Glutamatergic neuron (in vitro differentiated cells): Measurements from ENCODE around the gene OR2T8. TPM values are rescaled to one million over a fixed set of nuclear protein-coding genes. Genes with fewer than 3 reads are reported as not detected.

ENCODE experiments used
- DNase-seq: peaks from one replicate; pipeline ENCODE4 v3.0.0; 2022
- H3K27ac Mint-ChIP-seq: one replicate; pipeline ENCODE4 v1.8.0; 2020; ENCODE audit warnings: mild to moderate bottlenecking, mixed read lengths, inconsistent platforms; ENCODE audit not compliant: unreplicated experiment
- H3K27me3 Mint-ChIP-seq: one replicate; pipeline ENCODE4 v1.8.0; 2020; ENCODE audit warnings: mild to moderate bottlenecking, moderate library complexity, mixed read lengths, inconsistent platforms; ENCODE audit not compliant: unreplicated experiment
- H3K36me3 Mint-ChIP-seq: one replicate; pipeline ENCODE4 v1.8.0; 2020; ENCODE audit warnings: mild to moderate bottlenecking, mixed read lengths, inconsistent platforms; ENCODE audit not compliant: unreplicated experiment
- H3K4me1 Mint-ChIP-seq: one replicate; pipeline ENCODE4 v1.8.0; 2020; ENCODE audit warnings: mild to moderate bottlenecking, low read depth, mixed read lengths, inconsistent platforms; ENCODE audit not compliant: unreplicated experiment
- H3K4me3 Mint-ChIP-seq: one replicate; pipeline ENCODE4 v1.8.0; 2020; ENCODE audit warnings: mild to moderate bottlenecking, mixed read lengths, inconsistent platforms; ENCODE audit not compliant: unreplicated experiment
- H3K9me3 Mint-ChIP-seq: one replicate; pipeline ENCODE4 v1.8.0; 2020; ENCODE audit warnings: mild to moderate bottlenecking, moderate library complexity, mixed read lengths, inconsistent platforms; ENCODE audit not compliant: unreplicated experiment
- total RNA-seq: library from RNA; stranded (reverse); fragmentation: NEBNext Ultra II Directional; extraction: Animal tissue kit (Norgen Biotek cat#: 25700); gene quantifications from one replicate; pipeline ENCODE4 v1.2.1, GENCODE V29; 2021; ENCODE audit not compliant: unreplicated experiment
- TF ChIP-seq, protein P1 (sequence below): fragments of 200-600 bp; sonication (generic); IDR thresholded peaks from one replicate; pipeline ENCODE4 v1.5.0; 2021; ENCODE audit not compliant: partially characterized antibody, unreplicated experiment

The OR2T8 gene
- total RNA-seq, 1 donor from 2014 or later: not detected

- DNase-seq: no peak
- H3K27ac Mint-ChIP-seq: no peak overlapping the region
- TF ChIP-seq, protein P1, sequence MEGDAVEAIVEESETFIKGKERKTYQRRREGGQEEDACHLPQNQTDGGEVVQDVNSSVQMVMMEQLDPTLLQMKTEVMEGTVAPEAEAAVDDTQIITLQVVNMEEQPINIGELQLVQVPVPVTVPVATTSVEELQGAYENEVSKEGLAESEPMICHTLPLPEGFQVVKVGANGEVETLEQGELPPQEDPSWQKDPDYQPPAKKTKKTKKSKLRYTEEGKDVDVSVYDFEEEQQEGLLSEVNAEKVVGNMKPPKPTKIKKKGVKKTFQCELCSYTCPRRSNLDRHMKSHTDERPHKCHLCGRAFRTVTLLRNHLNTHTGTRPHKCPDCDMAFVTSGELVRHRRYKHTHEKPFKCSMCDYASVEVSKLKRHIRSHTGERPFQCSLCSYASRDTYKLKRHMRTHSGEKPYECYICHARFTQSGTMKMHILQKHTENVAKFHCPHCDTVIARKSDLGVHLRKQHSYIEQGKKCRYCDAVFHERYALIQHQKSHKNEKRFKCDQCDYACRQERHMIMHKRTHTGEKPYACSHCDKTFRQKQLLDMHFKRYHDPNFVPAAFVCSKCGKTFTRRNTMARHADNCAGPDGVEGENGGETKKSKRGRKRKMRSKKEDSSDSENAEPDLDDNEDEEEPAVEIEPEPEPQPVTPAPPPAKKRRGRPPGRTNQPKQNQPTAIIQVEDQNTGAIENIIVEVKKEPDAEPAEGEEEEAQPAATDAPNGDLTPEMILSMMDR: no peak
- H3K4me3 Mint-ChIP-seq: no peak overlapping the region
- no peaks in the 10 kb centered on the region for H3K36me3 Mint-ChIP-seq
- no peaks in the 10 kb centered on the region for H3K9me3 Mint-ChIP-seq
- no peaks in the 10 kb centered on the region for H3K27me3 Mint-ChIP-seq
- H3K4me1 Mint-ChIP-seq: no peaks in the 10 kb centered on the region
Observed at GRCh38 chr1:247913786-247914185, 6.3 kb upstream of the OR2T8 start.

DNA sequence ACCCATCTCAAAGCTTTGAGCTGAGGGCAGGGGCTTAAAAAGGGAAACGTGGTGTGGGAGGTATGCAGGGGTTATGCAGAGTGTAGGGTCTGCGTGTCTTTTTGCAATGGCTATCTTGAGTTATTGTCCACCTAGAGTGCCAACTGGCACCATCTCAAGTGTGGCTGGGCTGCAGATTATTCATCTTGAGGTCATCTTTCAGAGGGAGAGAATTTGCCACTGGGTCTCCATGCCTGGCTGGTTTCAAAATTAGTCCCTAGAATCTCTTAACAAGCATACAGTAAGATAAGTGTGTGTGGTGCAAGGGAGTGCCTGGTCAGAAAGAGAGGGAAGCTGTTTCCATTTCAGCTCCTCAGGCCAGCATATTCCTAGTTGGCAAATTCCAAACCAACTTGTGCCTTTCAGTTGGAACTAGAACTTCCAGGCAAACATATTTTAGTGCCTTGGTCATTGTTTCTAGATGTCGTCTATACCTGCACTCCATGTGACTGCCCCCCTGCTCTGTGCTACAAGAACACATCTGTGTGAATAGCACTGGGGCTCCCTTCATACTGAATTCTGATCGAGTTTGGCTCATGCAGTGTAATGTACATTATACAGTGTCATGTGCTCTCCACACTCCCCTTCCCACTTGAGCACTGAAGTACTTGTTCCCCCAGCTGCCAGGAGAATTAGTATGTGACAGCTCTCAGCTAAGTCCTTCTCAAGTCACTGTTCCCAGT lies 5.0 kb upstream of the OR2T8 start:
- H3K36me3 Mint-ChIP-seq: no peaks in the 10 kb centered on the region
- no peaks in the 10 kb centered on the region for H3K27me3 Mint-ChIP-seq
- no peak overlapping the region for H3K4me3 Mint-ChIP-seq
- H3K4me1 Mint-ChIP-seq: no peaks in the 10 kb centered on the region
- no peaks in the 10 kb centered on the region for H3K9me3 Mint-ChIP-seq
- TF ChIP-seq, protein P1: no peak
- H3K27ac Mint-ChIP-seq: no peak overlapping the region
- DNase-seq: no peak

DNA sequence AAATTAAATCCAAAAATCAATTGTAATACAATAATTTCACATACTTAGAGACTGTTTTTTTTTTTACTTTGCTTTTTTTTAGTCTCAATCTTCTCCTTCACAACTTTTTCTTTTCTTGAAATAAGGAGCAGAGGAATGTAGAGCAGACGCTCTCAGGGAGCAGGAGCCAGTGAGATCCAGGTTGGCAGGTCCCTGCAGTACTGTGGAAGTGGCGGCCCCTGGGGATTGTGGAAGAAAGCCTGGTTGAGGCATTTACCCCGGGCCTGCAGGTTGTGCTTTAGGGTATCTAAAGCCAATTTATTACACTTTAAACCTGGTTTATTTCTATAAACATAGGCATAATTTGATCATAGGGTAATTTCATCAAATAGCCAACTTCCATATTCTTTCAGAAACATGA lies 3.9 kb downstream of the OR2T8 start:
- no peak for DNase-seq
- Mint-ChIP-seq H3K9me3 (no peaks in the 10 kb centered on the region), H3K4me1 (no peaks in the 10 kb centered on the region), H3K4me3 (no peak overlapping the region), H3K27ac (no peak overlapping the region), H3K36me3 (no peaks in the 10 kb centered on the region), H3K27me3 (no peaks in the 10 kb centered on the region)
- TF ChIP-seq, protein P1: no peak

GRCh38 chr1:247924868-247925267 lies 4.8 kb downstream of the OR2T8 start, which contains the start of gene OR2AJ1:
OR2AJ1 (plus strand) TSS chr1:247924889; CDS start chr1:247933769, 8,880 bp downstream.
- Mint-ChIP-seq H3K36me3 (no peaks in the 10 kb centered on the region), H3K4me3 (no peak within 1 kb of the TSS), H3K27ac (no peak within 1 kb of the TSS), H3K27me3 (no peaks in the 10 kb centered on the region), H3K4me1 (no peaks in the 10 kb centered on the region), H3K9me3 (no peaks in the 10 kb centered on the region)
- TF ChIP-seq, protein P1: no peak
- DNase-seq: no peak

GRCh38 chr1:247933989-247934388 lies 13.9 kb downstream of the OR2T8 start:
- Mint-ChIP-seq H3K4me3 (no peak overlapping the region), H3K4me1 (no peaks in the 10 kb centered on the region)

More at GRCh38 chr1:247933989-247934388, 13.9 kb downstream of the OR2T8 start:
- H3K9me3 Mint-ChIP-seq: peaks cover 7% of the 10 kb centered on the region
- no peak overlapping the region for H3K27ac Mint-ChIP-seq
- H3K36me3 Mint-ChIP-seq: peaks cover 6% of the 10 kb centered on the region
- TF ChIP-seq, protein P1: no peak
- DNase-seq: no peak
- H3K27me3 Mint-ChIP-seq: no peaks in the 10 kb centered on the region
